Adrenal gland (tissue), 12 donors: ENCODE data around the gene ZNF101. TPM values are rescaled to one million over a fixed set of nuclear protein-coding genes. Genes with fewer than 3 reads are reported as not detected.

ENCODE experiments used
- DNase-seq, 7 donors: peaks; one replicate each; pipeline ENCODE4 v3.0.0-alpha.2; 2019 to 2020
- H3K27ac ChIP-seq, 5 donors: fragments of 200-600 bp; sonication (generic) in 4 of 5; 1 replicate in 3 of 5; 2 replicates in 2 of 5; pipeline versions ENCODE4 v1.5.1 to v1.8.0; 2016 to 2020; ENCODE audit warnings: mild to moderate bottlenecking in 1 of 5
- H3K27me3 ChIP-seq: fragments of 200-600 bp; 2 replicates; pipeline ENCODE4 v1.8.0; 2021
- H3K36me3 ChIP-seq, 2 donors: fragments of 200-600 bp; replicated peaks in 1 of 2; 1 replicate in 1 of 2; 2 replicates in 1 of 2; pipeline versions ENCODE4 v1.5.1 to v1.8.0; 2018 to 2022
- H3K4me1 ChIP-seq, 2 donors: fragments of 200-600 bp; replicated peaks in 1 of 2; 1 replicate in 1 of 2; 2 replicates in 1 of 2; pipeline versions ENCODE4 v1.5.1 to v1.8.0; 2018 to 2021
- H3K4me3 ChIP-seq, 4 donors: fragments of 200-600 bp; sonication (generic) in 3 of 4; one replicate each; pipeline ENCODE4 v1.5.1; 2016 to 2018
- H3K9me3 ChIP-seq, 3 donors: fragments of 200-600 bp; sonication (generic) in 1 of 3; replicated peaks in 1 of 3; 1 replicate in 2 of 3; 2 replicates in 1 of 3; pipeline versions ENCODE4 v1.5.1 to v1.8.0; 2016 to 2021
- POLR2A ChIP-seq, 2 donors: fragments of 450-650 bp; IDR thresholded peaks; one replicate each; pipeline ENCODE4 v1.6.1; 2017; ENCODE audit warnings: antibody characterized with exemption in 2 of 2, mild to moderate bottlenecking in 2 of 2, moderate library complexity in 1 of 2
- WGBS, 4 donors: extraction: QIAGEN DNeasy Blood & Tissue Kit in 2 of 4; methylation state at CpG; one replicate each; pipeline versions ENCODE4 v1.1.5 to v1.1.7; 2013 to 2017; 5-methylcytosine and 5-hydroxymethylcytosine counted together
- intact Hi-C, 2 donors: fragments of 100-400 bp; cut with DNase I; formaldehyde crosslinking; loops; one replicate each; pipeline versions ENCODE4 v1.14.1 to v1.15.0; 2022 to 2023
- polyA plus RNA-seq, 3 donors: library from polyadenylated mRNA; stranded (reverse); fragments of 200-250 nt in 2 of 3; fragments of 350-450 nt in 1 of 3; fragmentation: Illumina TruSeq in 1 of 3; extraction: RNeasy Lipid Tissue Mini Kit (QIAGEN cat#74804) in 1 of 3; gene quantifications; one replicate each; pipeline ENCODE4 v1.2.3, GENCODE V29; 2013 to 2014
- total RNA-seq, 9 donors: library from RNA; depleted of rRNA in 4 of 9; stranded (reverse); fragments of >200 nt in 4 of 9; fragments of 120-200 nt in 1 of 9; fragmentation: NEBNext Ultra II Directional in 1 of 9; extraction: Animal tissue kit (Norgen Biotek cat#: 25700) in 1 of 9; gene quantifications; one replicate each; pipeline versions ENCODE4 v1.1.0 to v1.2.4, GENCODE V29; 2013 to 2023
- TF ChIP-seq, protein P1 (sequence below), 6 experiments: fragments of 450-650 bp in 4 of 6; fragments of 200-600 bp in 2 of 6; sonication (generic) in 1 of 6; IDR thresholded peaks; 1 replicate in 5 of 6; 2 replicates in 1 of 6; pipeline versions ENCODE4 v1.5.1 to v1.8.0; 2016 to 2021; ENCODE audit warnings: antibody characterized with exemption in 6 of 6, mild to moderate bottlenecking in 2 of 6, moderate library complexity in 1 of 6
- donor health status: healthy with polysubstance abuse.
- donor health status: Bipolar disorder and iron deficiency.
- donor health status: DM: yes; HTN: yes; CAD: no.
- donor health status: DM: no; HTN: no; CAD: no.
- donor health status: DM: no; HTN: no; CAD: no.
- donor health status: DM: yes; HTN: yes; CAD: no.

The ZNF101 gene
- total and polyA plus RNA-seq, 12 donors, result 1.3 to 11.8 (median 6.3) TPM

DNA sequence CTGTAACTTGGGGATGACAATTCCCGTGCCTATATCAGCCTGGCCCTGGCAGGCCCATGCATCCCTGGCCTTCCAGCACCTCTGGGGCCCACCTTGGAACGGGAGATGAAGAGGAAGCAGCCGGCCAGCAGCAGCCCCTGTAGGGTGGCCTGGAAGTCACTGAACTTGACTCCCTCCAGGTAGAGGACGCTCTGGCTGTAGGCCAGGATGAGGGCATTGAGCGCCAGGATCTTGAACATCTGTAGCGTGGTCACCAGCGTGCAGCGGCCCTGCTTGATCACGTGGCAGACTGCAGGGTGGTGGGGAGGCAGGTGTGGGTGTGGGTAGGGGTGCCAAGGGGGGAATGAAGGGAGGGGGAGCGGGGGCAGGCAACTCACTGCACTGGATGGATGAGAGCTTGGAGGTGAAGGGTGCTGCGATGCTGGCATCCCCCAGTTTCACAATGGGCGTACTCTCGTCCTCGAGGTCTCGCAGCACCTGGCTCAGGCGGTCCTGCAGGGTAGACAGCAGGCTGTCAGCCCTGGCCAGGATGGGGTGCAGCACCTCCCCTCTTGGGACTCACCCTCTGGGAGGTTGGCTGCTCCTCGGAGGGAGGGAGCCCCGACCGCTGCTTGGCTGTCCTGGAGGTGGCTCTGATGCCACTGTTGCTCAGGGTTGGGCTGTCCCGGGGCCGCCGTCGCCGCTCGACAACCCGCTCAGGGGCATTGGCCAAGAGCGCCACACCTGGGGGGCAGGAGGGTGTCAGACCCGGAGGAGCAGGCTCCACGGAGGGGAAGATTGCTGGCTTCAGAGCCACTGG, 21.4 kb upstream of the ZNF101 start:
- no peak overlapping the region for H3K27ac ChIP-seq
- 91 to 95% (median 93%) methylated on average over 12 to 29 of the region's 29 CpGs for WGBS, 4 donors
- TF ChIP-seq, protein P1, sequence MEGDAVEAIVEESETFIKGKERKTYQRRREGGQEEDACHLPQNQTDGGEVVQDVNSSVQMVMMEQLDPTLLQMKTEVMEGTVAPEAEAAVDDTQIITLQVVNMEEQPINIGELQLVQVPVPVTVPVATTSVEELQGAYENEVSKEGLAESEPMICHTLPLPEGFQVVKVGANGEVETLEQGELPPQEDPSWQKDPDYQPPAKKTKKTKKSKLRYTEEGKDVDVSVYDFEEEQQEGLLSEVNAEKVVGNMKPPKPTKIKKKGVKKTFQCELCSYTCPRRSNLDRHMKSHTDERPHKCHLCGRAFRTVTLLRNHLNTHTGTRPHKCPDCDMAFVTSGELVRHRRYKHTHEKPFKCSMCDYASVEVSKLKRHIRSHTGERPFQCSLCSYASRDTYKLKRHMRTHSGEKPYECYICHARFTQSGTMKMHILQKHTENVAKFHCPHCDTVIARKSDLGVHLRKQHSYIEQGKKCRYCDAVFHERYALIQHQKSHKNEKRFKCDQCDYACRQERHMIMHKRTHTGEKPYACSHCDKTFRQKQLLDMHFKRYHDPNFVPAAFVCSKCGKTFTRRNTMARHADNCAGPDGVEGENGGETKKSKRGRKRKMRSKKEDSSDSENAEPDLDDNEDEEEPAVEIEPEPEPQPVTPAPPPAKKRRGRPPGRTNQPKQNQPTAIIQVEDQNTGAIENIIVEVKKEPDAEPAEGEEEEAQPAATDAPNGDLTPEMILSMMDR (IDR thresholded peaks at IDR 0.05), result no peak
- no peak for TF ChIP-seq POLR2A (IDR thresholded peaks at IDR 0.05)
- no peak overlapping the region for H3K4me3 ChIP-seq
- H3K27me3 ChIP-seq, result no peaks in the 10 kb centered on the region
- intact Hi-C loops, result no loop called here
- H3K36me3 ChIP-seq, result peaks cover 0 to 67% of the 10 kb centered on the region in 2 donors
- H3K4me1 ChIP-seq, result peaks cover 8 to 10% of the 10 kb centered on the region in 2 donors
- DNase-seq, result peak in 1 of 7 donors; percentile 22
- H3K9me3 ChIP-seq, result no peaks in the 10 kb centered on the region

DNA sequence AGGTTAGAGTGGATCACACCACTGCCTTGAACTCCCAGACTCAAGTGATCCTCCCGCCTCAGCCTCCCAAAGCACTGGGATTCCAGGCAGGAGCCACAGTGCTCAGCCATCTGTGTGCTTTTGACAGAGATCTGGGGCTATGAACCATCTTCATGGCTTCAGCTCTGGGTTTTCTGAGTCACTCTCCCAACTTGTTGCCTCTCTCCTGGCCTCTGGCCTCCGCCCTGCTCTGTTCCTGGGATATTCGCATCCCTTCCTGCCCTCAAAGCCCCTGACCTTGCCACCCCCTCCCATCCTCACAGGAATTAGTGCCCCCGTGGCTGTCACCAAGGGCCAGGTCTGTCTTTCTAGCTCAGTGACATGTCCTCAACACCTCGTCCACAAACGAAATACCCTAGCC, 19.5 kb upstream of the ZNF101 start:
- intact Hi-C loops, result no loop called here

DNA sequence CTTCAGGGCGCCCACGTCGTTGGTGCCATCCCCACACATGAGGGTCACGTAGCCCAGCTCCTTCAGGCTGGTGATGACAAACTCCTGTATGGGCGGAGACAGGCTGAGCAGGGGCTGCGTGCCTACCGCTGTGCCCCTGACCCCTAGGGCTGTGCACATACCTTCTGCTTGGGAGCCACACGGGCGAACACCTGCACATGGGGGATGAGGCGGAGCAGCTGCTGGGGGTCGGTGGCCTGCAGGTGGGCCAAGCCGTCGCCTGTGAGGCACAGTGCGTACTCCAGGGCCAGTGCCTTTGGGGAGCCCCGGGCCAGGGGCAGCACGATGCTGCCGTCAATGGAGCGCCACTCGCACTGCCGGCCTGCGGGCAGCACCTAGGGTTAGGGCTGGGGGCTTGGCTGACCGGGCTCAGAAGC, 19.1 kb upstream of the ZNF101 start:
- no peaks in the 10 kb centered on the region for H3K4me1 ChIP-seq
- DNase-seq, result peak in 1 of 7 donors; percentile 20
- no peak overlapping the region for H3K4me3 ChIP-seq
- no peaks in the 10 kb centered on the region for H3K27me3 ChIP-seq
- no peaks in the 10 kb centered on the region for H3K9me3 ChIP-seq
- intact Hi-C loops, result no loop called here
- no peak overlapping the region for H3K27ac ChIP-seq
- 89 to 95% (median 92%) methylated on average over 4 to 22 of the region's 22 CpGs for WGBS, 4 donors
- peaks cover 0 to 91% of the 10 kb centered on the region in 2 donors for H3K36me3 ChIP-seq
- no peak for TF ChIP-seq POLR2A (IDR thresholded peaks at IDR 0.05)
- TF ChIP-seq, protein P1 (IDR thresholded peaks at IDR 0.05), result no peak

More for the DNA sequence above, 19.5 kb upstream of the ZNF101 start:
- Histone ChIP-seq H3K4me1 (no peaks in the 10 kb centered on the region), H3K27ac (no peak overlapping the region), H3K9me3 (no peaks in the 10 kb centered on the region), H3K36me3 (peaks cover 0 to 86% of the 10 kb centered on the region in 2 donors), H3K27me3 (no peaks in the 10 kb centered on the region), H3K4me3 (no peak overlapping the region)
- WGBS, 4 donors, result 88 to 91% (median 89%) methylated on average over 6 of the region's 6 CpGs
- TF ChIP-seq, protein P1 (IDR thresholded peaks at IDR 0.05), result no peak
- TF ChIP-seq POLR2A (IDR thresholded peaks at IDR 0.05), result no peak
- DNase-seq, result no peak

DNA sequence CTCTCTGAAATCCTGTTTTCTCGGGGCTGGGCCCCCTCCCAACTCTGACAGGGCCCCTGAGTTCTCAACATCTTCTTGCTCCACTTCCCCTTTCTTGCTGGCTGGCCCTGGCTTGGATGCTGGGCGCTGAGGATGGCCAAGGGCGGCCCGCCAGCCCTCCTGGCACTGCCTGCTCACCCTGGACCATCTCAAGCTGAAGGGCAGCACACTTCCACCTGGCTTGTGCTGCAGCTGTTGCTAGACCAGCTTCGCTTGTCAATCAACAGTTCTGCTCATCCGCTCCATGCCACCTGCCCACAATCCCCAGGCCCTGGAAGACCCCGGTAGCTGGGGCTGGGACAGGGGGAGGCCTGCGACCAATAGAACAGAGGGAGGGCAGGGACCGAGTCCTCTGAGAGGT, 18.3 kb upstream of the ZNF101 start:
- H3K36me3 ChIP-seq, result peaks cover 0 to 92% of the 10 kb centered on the region in 2 donors
- no peaks in the 10 kb centered on the region for H3K4me1 ChIP-seq
- no peak overlapping the region for H3K27ac ChIP-seq
- no peaks in the 10 kb centered on the region for H3K9me3 ChIP-seq
- DNase-seq, result no peak
- H3K4me3 ChIP-seq, result no peak overlapping the region
- TF ChIP-seq, protein P1 (IDR thresholded peaks at IDR 0.05), result no peak
- no peak for TF ChIP-seq POLR2A (IDR thresholded peaks at IDR 0.05)
- 86 to 96% (median 92%) methylated on average over 4 to 9 of the region's 9 CpGs for WGBS, 4 donors
- intact Hi-C loops, result no loop called here
- H3K27me3 ChIP-seq, result no peaks in the 10 kb centered on the region
